ENCODE data around the gene ALX1.
"Not testable (repeated sequence)": the region's sequence is repeated elsewhere in the genome, so short reads cannot be mapped to it uniquely, and the experiment has no call there.

The ALX1 gene

GRCh38 chr12:85301051-85301450 lies 21.0 kb downstream of the ALX1 start:
- no peak for DNase-seq (ENCODE audit: low spot score)

- no peak for DNase-seq (ENCODE audit: low spot score)
These were observed 28.4 kb downstream of the ALX1 start for GRCh38 chr12:85308374-85308773.

GRCh38 chr12:85309125-85309566 lies 29.1 kb downstream of the ALX1 start:
- no peak for DNase-seq (ENCODE audit: low spot score)

- no peak for DNase-seq (ENCODE audit: low spot score)
These were observed 30.0 kb downstream of the ALX1 start for GRCh38 chr12:85310025-85310424.

- peak; percentile 2 for DNase-seq (ENCODE audit: low spot score)
These were observed 30.5 kb downstream of the ALX1 start for GRCh38 chr12:85310456-85311076.

GRCh38 chr12:85317866-85318636 lies 38.0 kb downstream of the ALX1 start:
- not testable (repeated sequence) for DNase-seq (ENCODE audit: low spot score)

GRCh38 chr12:85322715-85323114 lies 42.7 kb downstream of the ALX1 start:
- DNase-seq (ENCODE audit: low spot score): no peak

- DNase-seq (ENCODE audit: low spot score): no peak
These were observed 45.4 kb downstream of the ALX1 start for GRCh38 chr12:85325442-85325841.

GRCh38 chr12:85329913-85330312 lies 49.9 kb downstream of the ALX1 start:
- DNase-seq (ENCODE audit: low spot score): no peak

GRCh38 chr12:85348779-85349178 lies 68.8 kb downstream of the ALX1 start:
- DNase-seq (ENCODE audit: low spot score): no peak

GRCh38 chr12:85350356-85350755 lies 70.3 kb downstream of the ALX1 start:
- DNase-seq (ENCODE audit: low spot score): no peak
